RPMI8226 (cell line): ENCODE measurements around the gene CELF2.

ENCODE experiments used
- DNase-seq: peaks from one replicate; pipeline ENCODE4 v3.0.0-alpha.2; 2015

The CELF2 gene

DNA sequence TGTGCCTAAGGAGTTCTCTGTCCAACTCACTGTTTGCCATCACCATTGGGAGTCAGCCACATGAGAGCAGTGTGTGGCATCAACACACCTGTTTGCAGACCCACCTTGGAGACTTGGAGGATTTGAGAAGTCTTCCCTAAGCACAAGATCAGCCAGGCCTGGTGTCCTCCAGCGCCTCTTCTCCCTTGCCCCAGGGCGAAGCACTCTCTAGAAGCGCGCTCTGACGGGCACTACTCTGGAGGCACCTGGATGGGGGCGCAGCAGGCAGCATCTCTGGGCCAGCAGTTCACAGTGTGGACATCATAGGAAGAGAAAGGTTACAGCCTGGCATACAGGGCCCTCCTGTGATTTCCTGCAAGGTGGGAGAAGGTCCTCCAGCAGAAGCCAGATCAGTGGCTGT lies 289.3 kb downstream of the CELF2 start:
- DNase-seq = no peak

DNA sequence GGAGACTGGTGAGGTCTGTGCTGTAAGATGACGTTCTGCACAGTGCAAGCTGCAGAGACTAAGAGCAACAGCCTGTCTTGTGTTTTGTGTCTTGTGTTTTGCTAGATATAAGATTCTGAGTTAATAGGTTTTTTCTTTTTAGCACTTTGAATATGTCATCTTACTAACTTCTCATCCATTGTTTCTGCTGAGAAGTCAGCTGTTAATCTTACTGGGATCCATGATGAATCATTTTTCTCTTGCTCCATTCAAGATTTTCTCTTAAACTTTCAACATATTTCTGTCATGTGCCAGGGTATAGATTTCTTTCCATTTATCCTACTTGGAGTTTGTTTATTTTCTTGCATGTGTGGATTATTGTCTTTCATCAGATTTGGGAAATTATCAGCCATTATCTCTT lies 290.3 kb downstream of the CELF2 start:
- no peak for DNase-seq

DNA sequence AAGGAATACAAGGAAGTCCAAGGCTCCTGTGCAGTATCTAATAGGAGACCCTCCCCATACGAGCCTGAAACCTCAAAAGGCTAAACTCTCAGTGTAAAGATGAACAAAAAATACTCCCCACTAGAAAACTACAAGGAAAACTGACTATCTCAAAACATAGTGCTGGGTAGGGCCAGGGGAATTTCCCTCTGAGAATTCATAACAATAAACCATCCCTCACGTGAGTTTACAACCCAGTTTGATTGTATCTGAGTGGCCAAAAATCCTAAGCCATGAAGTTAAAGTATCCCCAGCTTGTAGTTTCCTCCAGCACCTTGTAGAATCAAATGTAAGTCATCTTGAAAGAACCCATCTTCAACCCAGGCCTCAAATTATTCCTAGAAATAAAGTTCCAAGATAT lies 293.4 kb downstream of the CELF2 start:
- no peak for DNase-seq

DNA sequence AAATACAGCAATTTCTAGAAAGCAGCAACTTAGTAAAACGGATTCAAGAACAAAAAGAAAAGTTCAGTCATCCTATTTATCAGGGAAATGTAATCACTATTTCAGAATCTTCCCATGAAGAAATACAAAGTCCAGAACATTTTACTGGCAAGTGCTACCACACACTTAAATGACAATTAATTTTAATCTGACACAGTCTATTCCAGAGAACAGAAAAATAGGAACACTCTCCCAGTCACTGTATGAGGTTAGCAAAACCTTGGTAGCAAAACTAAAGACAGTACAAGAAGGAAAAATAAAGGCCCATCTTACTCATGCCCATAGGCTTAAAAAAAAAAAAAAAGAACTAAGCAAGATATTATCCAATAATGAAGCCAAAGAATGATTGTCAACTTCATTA lies 295.8 kb downstream of the CELF2 start:
- DNase-seq = no peak

DNA sequence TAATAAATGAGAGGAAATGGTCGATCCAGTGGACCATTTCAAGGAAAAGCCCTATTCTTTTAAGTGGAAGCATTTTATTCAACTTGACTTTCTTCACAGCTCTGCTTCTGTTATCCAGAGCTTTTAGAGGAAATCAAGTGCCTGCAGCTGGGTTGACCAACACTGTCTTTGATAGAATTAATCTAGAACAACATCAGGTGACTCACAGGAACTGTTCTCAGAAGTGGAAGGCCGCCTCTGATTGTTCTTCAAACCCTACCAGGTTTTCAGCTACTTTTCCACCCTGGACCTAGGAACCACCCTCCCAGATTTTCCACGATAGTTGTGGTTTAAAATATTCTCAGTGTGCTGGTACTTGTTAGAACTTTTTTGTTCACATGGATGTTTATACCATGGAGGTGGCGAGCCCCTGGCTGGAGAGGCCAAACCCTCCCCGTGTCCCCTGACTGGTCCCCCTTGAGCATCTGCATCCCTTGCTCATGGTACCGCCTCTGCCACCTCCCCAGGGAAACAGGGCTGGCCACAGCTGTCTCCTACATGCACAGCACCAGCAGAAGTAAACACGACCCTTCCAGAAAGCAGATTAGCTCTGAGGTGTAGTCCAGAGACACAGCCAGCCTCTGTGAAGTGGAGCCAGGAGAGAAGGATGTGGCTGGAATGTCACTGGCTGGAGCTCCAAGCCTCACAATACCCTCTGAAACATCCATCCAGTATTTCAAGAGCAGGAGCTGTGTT lies 300.4 kb downstream of the CELF2 start:
- DNase-seq = no peak

DNA sequence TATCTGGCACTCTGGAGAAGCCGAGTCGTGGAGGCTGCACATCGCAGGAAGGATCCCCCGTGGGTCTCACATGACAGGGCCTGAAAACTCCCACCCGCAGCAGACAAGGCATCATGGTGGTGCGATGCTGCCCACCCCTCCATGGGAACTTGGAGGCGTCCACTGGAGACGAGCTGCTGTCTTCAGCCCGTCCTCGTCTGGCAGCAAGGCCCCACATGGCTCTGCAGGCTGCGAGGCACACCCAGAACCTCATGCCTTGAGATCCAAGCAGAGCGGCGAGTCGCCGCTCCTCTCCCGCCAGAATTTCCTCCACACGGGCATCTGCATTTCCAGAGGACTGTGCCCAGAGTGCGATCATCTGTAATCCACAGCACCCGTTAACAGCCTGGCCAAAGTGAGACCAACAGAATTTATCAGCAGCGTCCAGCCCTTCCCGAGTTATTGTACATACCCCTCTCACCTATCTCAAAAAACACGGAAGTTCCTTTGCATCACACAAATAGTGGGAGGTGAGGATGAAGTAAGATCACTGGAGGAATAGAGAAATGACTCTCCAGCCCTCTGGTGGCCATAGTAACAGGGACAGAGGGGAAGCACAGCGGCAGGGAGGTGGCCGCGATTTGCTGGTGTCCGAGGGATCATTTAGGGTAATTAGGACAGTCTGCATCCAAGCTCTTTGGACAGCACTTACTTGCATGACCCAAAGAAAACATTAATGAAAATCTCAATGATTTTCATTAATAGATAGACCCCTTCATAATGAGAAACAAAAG lies 301.3 kb downstream of the CELF2 start:
- no peak for DNase-seq

DNA sequence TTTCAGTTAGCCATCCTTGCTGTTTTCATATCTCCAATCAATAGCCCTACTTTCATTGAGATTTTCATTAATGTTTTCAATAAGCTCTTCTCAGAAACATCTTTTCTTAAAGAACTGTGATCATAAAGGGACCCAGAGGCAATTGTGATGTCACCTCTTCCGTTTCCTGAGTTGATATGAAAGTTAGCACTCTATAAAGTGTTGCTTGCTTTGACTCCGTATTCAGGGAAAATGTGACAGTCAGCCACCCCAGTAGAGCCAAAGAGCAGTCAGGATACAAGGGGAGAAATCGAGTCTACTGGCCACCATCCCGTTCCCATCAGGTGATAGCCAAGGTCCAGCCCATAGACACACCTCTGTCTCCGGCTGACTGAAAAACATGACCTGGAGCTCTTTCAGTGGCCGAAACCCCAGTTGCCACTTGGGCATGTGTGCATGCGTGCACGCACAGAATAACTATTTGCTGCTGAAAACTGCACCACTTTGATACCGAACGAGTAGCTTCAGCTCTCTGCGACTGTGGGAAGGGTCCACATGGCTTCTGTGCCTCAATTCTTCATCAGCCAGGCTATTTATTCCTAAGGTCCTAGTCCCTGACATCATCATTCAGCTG lies 302.4 kb downstream of the CELF2 start:
- DNase-seq = no peak

DNA sequence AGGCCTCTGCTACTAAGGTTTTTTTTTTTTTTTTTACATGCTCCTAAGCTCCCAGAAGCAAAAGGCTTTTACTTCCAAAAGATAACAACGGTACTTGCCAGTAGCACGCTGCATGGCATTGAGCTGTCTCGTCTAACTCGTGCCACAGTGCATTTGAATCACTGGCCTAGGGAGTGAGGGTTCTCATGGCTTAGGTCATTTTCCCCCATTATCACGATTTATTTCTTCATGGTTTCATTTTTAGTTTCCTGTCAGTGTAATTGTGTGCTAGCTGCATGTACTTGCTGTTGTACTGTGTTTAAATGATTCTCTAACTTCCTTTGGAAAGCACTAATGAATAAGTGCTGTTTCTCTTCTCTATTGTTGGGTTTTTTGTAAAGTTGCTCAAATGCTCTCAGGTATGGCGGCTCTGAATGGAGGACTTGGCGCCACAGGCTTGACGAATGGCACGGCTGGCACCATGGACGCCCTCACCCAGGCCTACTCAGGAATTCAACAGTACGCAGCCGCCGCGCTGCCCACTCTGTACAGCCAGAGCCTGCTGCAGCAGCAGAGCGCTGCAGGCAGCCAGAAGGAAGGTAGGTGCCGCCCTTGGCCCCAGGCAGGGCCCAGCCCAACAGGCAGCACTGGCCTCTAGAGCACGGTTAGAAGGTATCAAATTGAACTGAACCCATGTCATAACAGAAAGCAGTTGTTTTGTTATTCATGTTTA lies 303.3 kb downstream of the CELF2 start:
- DNase-seq = no peak

DNA sequence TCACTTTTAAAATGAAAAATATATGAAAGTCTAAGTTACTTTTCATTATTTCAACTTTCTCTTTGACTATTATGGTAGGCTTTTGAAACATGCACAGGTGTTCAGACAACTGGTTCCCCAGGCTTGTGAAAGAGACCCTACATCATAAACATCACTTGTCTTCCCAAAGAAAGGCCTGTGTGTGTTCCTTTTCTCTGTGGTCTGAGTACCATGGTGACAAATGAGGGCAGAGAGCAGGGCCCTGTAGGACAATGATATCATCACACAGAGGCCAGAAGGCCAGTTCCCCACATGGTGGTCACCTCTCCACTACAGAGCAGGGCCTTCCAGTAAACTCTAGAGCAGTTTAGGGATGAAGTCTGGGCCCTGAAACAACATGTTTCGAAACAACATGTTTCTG lies 305.0 kb downstream of the CELF2 start:
- no peak for DNase-seq

DNA sequence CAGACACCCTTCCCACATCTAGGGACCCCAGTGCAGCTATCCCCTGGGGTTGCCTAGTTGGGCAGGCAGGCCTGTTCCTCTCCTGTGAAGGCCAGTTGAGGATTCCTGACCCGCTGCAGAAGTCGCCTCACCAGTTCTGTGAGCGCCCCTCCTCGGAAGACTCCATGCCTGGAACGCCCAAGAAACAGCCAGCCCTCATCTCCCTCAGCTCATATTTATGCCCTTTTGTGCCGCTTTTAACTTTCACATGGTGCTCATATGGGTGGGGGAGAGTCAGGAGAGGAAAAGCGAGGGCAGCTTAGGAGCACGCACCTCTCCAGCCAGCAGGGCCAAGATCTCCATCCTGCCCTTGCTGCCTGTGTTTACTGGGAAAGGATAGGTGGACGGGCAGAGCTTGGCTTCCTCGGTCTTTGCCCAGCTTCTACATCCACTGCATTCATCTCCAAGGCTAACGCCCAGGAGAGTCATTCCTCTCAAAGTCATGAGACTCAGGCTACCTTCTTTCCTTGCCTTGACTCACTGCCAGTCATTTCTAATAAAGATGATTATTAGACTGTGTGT lies 307.2 kb downstream of the CELF2 start:
- DNase-seq = no peak

DNA sequence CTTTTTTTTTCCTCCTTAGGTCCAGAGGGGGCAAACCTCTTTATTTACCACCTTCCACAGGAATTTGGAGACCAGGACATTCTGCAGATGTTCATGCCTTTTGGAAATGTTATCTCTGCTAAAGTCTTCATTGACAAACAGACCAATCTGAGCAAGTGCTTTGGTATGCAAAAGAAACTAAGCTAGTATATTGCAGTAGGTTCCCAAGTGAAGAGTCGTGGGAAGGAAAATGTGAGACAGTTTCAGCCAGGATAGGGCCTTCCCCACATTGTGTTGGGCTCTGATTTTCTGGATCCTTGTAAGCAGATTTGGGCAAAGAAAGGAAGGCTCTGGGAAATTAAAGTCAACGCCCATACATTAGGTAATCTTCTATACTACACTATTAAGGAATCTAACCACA lies 308.1 kb downstream of the CELF2 start:
- no peak for DNase-seq

DNA sequence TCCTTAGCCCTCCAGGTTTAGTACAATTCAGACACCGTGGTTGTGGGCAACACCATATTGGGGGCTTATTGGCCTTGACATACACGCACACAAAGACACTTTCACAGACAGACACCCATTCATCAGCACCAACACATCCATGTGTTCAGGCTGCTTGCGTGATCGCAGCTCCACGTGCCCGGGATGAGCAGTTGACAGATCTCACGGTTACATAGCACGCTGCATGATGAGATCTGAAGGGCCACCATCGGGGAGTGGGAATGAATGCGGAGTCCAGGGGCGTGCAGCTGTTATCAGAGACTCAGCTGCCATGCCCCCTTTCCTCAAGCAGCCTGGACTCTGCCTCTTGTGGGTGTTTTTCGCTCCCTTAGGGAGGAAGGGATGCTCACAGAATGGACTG lies 308.6 kb downstream of the CELF2 start:
- DNase-seq = no peak

DNA sequence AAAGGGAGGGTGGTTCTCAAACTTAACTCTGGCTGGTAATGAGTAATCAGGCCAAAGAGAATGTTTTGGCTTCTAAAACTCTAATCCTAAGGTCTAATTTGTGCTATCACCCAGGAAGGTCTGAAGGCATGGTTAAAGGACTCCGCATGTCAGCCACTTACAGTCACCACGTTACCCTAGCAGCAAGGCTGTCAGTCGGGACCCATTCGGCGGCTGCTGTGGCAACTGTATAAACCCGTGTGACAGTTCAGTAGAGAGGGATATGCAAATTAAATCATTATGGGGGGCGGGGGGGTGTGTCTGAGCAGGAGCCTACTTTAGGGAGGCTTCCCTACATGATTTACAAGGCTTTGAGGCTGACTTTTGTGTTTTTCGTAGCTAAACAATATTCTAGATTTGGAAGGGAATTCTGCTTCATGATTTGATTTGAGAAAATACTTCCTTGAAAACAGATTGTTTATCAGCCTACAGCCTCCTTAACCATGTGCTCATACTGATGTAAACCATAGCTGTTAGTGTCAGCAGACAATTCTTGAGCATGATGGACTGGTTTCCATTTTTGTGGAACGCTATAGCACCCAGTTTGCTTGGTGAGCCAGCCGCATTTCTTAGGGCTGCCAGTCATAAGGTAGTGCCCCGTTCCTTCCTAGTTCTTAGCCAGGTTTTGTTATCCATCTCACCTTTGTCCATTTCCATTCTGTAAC lies 309.4 kb downstream of the CELF2 start:
- DNase-seq = no peak

DNA sequence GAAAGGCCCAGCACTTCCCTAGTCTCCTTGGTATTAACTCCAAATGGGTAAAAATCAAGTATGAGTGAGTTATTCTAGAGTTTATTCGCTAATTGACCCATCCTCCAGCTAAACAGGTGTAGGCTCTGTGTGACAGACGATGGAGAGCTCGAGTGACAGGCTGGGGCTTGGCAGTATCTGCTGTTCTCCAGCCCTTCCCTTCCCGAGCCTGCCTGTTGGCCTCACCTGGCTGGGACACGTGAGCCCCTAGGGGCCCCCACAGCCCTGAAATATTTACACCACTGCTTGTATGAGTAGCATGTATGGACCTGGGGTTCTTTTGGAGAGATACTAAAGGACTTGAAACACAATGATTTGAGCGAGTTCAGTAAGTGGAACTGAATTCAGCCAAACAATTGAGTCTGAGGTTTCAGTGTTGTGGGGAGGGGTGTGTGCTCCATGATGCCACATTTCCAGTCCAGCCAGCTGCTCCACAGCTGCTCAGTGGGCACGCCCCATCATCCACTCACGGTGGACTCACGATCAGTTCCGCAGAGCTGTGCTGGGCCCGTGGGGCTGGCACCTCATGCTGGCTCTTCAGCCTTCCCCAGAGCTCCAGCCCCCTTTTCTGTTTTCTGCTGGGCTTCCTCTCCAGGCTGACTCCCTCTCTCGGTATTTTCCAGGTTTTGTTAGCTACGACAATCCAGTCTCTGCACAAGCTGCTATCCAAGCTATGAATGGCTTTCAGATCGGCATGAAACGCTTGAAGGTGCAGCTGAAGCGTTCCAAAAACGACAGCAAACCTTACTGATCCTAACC lies 310.8 kb downstream of the CELF2 start:
- DNase-seq = no peak

DNA sequence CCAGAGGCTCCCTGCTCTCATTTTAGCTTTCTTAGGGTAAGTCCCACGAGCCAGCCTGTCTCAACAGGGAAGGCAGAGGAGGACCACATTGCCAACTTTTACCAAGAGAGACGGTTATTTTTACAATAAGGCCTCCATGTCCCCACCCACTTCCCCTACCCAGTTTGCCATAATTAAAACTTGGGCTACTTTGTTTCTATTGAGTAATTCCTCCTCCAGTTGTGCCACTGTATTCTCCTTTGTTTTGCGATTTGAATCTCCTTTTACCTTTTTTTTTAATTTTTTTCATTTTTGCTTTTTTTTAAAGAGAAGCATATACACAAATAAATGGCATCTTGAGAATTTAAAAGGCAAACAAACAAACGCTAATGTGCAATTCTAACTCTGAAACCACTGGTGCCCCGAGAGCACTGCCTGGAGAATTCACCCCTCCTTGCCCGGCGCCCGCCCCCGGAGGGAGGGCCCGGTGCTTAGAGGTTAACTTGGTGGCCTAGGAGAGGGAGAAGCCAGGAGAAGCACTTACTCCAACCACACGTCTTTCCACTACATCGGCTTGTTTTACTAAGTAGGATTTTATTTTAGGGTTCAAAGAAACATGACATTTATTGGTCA lies 311.5 kb downstream of the CELF2 start:
- DNase-seq = no peak

DNA sequence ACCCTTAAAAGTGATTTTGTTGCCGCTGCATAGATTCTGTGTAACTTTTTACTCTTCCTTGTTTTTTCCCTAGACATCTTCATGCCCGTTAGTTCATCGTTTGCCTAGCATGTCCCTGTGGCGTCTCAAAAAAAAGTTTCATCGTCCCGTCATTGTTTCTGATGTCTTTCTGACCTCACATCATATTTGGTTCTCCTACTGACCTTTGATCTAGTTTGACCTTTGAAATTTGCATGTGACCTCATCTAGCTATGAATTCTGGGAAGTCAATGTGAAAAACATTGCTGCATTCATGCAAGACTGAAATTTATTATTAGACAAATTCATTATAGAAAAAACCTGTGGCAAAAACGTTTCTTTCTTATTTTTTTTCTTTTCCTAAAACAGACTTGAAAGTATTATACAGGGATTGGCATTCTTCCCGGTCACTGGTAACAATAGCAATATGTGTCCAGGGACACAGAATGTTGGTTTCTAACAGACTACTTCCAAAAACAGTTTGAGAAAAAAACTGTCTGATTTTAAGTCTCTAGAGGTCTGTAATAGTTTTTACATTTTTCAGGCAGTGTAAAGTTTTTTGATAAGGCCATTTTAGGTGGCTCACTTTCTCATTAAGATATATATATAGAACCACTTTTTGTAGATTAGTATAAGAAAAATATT lies 312.8 kb downstream of the CELF2 start:
- no peak for DNase-seq

DNA sequence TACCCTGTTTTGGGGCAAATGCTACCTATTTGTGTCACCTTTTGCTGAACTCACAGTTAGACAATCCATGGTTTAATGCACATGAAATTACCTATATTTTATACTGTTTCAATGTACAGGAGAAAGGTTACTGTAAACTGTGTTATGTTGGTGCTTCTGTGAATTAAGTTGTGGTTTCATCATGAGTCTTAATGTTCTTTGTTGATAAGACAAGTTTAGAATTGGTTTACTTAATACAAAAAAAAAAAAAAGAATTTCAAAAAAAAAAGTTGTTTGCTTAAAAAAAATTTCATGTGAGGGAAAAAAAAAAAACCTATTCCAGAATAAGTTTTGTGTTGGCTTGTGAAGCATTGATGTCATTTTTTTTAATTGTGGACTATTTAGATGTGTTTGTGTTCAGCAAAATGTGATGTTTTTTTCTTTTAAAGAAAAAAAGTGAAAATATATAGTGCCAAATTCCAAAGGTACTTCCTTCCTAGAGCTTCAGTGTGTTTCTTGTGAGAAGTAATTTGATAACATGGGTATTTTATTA lies 313.4 kb downstream of the CELF2 start:
- DNase-seq = no peak

DNA sequence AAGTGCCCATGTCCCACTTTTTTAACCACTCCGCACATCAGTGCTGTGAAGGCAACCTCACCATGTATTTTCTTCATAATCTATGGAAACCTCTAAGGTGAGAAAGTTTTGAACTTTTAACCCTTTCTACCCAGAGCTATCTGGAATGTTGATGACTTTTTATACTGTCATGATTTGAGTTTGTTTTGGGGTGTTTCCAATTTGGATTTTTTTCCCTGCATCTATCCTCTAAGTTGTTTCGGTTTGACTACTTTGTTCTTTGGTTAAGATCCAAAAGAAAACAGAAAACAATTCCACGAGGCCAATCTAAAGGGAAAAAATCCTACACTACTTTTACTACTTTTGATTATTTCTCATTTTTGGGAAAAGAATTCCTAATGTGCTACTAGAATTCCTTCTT lies 314.1 kb downstream of the CELF2 start:
- no peak for DNase-seq

DNA sequence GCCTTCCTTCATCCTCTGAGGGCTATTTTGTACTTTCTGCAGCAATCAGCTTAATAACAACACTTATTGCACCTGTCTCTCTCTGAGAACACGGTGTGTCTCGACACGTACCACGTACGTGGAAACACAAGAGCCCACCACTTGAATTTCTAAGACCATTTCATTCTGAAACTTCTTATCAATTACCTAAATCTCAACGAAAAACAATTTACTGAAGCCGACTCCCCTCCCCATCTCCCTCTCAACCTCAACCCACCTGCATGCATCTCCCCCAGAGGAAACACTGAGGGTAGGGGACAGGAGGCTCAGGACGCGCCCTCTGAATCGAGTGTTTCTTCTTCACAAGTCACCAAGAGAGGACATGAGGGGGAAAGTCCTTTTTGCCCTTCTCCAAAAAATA lies 315.2 kb downstream of the CELF2 start:
- DNase-seq = no peak

DNA sequence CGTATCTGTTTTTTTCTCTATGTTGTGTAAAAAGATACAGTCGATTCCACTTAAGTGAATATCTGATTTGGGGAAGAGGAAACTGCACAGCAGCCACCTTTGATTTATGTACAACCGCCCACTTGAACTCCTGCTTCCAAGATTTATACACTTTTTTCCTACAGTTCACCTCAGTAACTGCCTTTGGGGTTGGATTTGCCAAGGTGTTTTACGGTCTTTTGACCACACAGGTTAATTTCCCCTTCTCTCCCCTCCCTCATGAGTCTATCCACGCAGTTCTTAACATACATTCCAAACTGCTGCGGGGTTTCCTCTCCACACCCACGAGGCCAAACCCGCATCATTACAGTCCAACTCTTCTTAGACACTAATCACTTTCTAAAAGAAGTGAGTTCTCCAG lies 316.8 kb downstream of the CELF2 start:
- DNase-seq = no peak
